Activated CD4-positive, alpha-beta T cell treated with anti-CD3 and anti-CD28 coated beads for 48 hours (primary cell): Measurements from ENCODE around the gene CCNJL.
A peak's percentile ranks its signal among the peaks of the same experiment; 100 is the strongest.
"Not testable (repeated sequence)": the region's sequence is repeated elsewhere in the genome, so short reads cannot be mapped to it uniquely, and the experiment has no call there.

ENCODE experiments used
- DNase-seq: peaks from one replicate; pipeline ENCODE4 v3.0.0-alpha.2; 2020

The CCNJL gene, protein sequence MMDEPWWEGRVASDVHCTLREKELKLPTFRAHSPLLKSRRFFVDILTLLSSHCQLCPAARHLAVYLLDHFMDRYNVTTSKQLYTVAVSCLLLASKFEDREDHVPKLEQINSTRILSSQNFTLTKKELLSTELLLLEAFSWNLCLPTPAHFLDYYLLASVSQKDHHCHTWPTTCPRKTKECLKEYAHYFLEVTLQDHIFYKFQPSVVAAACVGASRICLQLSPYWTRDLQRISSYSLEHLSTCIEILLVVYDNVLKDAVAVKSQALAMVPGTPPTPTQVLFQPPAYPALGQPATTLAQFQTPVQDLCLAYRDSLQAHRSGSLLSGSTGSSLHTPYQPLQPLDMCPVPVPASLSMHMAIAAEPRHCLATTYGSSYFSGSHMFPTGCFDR

DNA sequence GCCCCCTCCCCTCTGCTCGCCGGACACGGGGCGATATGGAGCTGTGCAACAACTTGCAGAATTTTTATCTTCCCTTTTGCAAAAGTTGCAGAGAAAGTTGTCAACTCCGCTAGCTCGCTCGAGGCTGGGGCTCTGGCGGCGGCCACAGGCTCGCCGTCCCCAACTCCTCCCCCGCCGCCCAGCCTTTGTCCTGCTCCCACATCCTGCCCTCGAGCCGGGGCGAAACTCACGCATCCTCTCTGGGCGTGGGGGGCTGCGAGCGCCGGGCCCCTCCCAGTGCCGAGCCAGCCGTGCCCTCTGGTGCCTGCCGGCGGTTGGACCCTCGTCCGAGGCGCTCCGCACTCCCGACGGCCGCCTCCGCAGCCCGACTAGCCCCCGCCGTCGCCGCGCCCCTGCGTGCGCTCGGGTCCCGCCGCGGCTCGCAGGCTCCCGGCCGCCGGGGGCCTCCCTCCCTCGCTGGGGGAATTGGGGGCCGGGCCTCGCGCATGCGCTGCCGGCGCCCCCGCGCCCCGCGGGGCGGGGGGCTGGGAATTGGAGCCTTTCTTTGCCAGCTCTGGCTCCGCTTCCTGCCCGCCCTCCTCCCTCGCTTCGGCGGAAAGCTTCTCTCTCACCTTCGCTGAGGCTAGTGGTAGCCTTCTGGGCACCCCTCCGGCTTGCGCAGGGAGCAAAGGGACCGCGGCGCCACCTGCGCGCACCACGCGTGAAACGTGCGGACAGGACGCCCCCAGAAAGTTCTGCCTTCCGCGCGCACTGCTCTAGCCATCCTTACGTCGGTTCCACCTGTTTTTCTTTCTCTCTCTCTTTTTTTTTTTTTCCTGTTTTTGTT, at the start of gene CCNJL:
Gene CCNJL (minus strand): TSS at position 431 of the 826 bp plus-strand sequence. CDS start 641 bp downstream, outside the sequence.
- DNase-seq, result peak; percentile 12

DNA sequence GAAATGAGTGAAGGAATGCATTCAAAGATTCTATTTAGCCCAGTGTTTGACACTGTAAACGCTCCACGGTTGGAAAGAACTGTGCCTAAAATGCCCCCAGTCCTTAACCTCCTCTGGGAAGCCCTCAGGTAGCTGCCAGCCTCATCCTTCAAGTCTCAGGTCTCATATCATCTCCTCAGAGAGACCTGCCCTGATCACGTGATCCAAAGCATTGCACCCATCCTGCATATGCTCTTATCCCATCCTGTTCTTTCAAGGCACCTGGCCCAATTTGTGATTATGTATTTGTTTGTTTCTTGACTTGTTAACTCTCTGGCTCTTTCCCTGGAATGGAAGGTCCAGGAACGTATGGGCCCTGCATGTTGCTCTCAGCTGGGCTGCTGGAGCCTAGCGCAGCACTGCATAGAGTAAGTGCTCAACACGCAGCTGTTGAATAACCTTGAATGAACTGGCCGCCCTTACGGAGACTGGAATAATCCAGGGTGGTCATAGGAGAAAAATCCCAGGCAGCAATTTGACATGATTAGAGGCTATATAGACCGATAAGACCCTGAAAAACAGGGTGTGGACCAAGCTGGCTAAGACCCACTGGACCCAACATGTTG, 49.4 kb upstream of the CCNJL start:
- no peak for DNase-seq

DNA sequence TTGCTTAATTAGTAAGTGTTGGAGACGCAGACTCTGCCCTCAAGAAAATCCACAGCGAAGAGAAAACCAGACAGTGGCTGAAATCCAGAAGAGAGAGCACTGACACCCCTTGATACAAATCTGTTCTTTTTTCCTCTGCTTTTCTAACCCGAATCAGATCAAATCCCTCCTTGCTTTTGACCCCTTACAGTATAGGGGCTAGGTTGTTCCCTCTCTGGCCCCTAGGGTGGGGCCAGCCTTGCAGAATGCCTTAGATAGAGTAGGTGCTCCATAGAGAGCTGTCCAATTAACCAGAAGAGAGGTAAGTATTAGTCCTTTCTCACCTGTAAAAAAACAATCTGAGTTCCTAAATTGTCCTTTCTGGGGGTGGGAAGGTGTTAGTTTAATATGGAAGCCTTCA, 47.9 kb upstream of the CCNJL start:
- no peak for DNase-seq

DNA sequence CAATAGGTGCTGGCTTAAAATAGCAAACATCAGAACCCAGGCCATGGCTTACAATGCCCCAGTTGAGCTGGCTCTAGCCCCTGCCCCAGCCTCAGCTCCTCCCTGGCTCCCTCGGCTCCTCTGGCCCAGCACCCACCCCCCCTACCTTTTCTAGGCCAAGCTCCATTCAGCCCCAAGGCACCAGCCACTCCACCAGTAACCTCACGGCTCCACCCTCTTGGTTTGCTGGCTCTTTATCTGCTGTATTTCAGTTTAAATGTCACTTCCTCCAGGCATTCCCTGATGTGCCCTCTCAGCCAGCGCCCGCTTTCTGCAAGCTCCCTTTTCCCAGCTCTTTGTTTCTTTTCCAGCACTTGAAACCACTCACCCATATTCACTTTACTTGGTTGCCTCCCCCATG, 47.5 kb upstream of the CCNJL start:
- DNase-seq, result no peak

DNA sequence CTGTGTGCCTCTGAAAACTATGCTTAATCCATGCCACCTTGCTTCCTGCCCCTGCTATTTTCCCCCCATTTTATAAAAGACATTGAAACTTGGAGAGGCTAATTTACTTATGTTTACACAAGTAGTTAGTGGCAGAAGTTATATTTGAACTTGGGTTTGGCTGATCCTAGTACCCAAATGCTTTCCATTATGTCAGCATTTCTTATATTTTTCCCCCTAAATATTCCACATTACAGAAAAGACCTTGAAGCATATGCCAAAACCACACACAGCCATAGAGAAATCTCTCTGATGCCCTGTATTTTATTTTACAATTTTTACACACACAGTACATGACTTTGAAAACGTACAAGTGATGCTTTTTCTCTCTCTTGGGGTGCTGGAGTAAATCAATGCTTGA, 46.9 kb upstream of the CCNJL start:
- no peak for DNase-seq

DNA sequence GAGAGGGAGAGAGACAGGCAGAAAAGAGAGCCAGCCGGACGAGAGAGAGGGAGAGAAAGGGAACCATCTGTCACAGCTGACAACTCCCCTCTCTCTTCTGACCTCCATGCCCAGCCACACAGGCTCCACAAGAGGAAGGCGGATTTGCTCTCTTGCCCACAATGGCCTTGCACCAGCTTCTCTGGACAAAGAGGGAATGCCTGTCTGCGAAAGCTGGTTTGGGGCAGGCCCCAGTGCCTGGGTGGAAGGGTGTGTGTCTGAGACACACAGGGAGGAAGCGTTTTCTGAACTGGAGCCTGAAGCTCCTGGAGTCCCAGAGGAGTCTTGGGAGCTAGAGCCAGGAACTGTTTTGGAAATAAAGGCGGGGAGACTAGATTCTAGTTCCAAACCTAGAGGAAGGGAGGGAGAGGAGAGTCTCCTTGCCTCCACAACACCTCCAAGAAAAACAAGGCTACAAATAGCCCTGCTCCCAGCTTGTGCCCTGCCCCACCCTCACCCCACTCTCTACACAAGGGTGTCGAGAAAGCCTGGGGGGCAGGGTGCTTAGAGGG, 45.6 kb upstream of the CCNJL start:
- no peak for DNase-seq

DNA sequence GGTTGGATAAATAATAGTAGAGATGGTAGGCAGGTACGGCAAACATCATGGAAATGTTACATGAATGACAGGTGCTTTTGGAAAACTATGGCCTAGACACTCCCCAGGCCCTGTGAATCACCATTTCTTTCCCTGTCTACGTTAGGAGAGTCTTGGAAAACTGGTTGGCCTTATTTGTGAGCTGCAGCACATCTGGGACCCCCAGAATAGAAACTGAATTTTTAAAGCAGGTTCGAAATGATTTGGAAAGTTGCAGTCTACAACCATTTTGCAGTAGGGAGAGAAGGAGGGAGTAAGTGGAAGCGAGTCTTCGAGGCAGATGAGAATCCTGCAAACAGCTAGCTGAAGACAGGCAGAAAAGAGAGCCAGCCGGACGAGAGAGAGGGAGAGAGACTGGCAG, 45.0 kb upstream of the CCNJL start:
- DNase-seq, result no peak

DNA sequence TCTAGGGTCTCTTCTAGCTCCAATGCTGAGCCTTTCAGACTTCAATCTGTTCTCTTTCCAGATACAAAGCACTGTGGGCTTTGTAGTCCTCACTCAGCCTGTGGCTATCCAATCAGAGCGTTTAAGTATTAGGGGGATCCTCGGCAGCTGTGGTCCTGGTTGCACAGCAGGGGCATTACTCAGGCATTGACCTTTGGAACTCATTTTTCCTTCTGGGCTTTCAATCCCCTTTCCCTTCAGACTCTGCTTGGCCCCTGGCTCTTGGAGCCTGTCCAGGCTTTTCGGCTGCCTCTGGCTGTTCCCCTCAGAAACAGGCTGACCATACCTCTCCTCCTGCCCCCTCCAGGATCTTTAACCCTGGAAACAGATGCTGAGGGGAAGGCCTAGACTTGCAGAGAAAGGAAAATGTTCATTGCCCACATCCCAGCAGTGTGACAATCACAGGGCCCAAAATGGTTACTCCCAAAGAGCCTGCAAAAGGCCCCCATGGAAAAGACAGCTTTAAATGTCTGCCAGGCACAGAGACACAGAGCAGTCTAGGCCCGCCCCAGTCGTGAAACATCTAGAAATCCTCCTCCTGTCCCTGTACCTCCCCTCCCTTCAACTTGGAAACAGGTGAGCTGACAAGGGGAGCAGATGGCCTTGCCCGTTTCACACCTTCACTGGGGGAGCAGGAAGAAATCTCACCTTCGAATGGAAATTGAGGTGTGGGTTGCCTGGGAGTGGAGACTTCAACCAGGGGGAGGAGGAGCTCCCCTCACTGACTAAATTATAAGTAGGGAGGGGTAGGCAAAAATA, 44.4 kb upstream of the CCNJL start:
- no peak for DNase-seq

DNA sequence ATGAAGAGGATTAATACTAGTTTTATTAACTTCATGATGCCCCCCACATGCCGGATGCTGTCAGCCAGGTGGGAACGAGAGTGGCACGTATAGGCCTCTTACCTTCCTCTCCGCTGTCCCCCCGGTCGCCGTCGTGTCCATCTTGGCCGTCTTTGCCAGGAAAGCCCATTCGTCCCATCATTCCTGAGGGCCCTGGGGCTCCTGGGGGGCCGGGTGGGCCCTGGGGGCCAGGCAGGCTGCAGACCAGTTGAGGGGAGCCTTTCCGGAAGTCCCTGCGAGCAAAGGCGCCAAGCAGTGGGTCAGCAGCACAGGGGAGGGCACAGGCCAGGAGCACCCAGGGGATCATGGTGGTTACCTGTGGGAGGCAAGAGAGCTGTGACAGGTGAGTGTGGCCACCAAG, 42.3 kb upstream of the CCNJL start:
- DNase-seq, result no peak

DNA sequence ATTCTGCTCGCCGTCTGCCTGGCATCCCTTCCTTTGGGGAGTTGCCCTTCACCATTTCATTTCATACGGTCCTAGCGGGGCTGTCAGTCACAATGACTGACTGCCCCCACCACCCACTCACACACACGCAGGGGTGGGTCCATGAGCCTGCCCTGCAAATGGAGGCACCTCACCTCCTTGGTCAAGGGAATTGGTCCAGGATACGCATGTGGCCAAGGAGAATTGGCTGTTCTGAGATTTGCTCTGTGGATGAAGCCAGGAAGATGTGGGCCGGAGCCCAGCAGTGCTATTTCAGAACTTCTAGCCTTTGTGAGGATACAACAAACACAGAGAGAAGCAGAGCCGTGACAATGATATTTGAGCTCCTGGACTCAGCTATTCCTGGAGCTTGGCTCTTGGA, 41.0 kb upstream of the CCNJL start:
- no peak for DNase-seq

DNA sequence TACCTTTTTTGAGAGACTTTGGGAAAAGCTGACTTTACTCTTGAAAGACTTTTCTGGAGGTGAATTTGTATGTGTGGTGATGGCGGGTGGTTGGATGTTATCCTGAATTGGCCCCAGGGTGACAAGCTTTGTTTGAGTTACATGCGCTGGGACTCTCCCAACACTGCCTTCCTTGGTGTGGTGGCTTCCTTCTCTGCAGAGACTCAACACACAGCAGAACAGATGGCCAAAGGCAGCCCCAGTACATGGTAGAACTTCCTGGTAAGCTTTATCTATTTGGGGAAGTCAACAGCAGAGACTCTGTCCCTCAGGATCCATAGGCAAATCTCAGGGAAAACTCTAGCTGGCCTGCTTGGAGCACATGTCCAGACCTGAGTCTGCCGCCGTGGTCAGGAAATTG, 39.9 kb upstream of the CCNJL start:
- no peak for DNase-seq

DNA sequence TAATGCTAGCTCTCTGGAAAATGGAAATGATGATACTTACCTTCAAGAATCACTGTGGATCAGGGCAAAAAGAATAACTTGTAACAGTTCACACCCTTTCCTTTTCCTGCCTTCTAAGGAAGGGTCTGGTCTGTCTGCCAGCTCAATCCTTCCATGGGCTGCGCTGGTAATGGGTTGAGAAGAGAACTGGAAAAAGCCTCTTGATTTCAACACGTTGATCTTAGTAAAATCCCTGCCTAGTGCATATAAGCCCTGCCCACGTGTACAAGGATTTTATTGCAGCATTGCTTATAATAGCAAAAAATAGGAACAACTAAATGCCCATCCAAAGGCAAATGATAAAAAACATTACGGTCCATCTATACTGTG, 37.6 kb upstream of the CCNJL start:
- DNase-seq, result no peak

DNA sequence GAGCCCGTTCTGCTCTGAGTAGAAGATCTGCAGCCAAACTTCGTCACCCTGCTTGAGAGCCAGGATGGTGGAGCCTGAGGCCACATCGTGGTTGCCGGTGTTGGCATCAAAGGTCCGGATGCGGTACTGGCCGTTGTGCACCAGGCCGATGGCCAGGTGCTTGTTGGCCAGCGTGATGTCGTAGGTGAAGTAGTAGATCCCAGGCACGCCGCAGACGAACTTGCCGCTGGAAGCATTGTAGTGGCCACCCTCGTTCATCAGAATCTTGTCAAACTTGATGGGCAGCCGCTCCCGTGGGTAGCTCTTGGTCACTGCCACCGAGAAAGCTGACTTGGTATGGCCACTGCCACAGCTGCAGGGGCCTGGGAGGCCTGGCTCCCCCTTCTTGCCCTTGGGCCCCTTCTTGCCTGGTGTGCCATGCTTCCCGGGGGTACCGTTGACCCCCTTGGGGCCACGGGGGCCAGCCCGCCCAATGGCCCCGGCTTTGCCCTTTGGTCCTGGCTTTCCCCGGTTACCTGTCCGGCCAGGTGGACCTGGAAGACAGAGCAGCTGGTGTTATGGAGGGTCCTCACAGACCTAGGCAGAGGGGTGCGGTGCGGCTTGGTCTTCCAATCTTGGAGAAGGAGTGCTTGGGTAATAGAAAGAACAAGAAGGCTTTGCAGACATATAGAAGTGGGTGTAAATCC, 37.0 kb upstream of the CCNJL start:
- no peak for DNase-seq

DNA sequence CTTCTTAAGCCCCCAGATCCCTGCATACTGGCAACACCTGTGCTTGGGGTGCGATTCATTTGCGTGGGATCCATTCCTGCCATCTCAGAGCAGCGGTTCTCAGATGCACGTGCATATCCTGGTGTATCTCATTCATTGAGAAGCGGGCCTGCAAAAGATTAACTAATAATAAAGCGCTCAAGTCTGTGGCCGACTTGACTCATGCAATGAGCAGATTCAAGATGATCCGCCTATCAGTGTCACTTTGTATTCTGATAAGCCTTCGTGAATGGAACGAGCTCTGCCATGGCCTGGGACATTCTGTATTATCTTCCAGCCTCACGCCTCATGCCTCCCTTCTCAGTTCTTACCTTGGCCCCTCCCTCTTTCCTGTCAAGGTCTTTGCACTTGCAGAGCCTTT, 35.7 kb upstream of the CCNJL start:
- DNase-seq, result no peak

DNA sequence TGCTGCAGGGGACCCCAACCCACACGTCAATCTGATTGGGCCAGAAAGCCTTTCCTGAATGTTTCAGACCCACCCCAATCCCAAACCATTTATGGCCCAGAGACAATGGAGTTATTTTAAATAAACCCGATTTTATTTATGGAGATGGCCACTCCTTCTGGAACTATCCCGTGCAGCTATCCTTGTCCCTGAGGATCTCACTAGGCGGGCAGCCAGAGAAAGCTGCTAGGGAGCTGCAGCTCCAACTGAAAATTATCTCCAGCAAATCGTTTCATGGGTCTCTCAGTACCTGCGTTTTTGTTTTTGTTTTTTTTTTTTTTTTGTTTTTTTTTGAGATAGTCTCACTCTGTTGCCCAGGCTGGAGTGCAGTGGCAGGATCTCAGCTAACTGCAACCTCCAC, 35.1 kb upstream of the CCNJL start:
- no peak for DNase-seq

DNA sequence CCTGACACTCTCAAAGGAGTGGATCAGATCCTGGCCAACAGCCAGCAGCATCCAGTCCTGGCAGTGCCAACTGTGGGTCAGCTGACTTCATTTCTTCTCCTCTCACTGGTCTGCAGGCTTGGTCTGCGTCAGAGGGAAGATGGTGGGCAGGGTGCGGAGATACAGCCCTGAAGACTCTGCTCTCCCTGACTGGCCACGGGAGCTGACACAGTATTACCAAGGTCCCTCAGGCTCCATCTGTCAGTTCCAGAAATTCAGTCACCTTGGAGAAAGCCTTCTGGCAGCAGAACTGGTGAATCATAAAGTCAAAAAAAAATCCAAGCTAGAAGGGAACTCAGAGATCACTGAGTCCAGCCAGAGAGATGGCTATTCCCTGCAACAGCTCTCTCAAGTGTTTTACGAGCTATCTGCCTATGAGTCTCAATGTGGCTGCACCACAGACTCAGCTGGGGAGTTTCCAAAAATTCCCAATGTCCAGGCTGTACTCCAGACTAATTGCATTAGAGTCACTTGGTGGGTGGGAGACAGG, 30.1 kb upstream of the CCNJL start:
- DNase-seq, result no peak

DNA sequence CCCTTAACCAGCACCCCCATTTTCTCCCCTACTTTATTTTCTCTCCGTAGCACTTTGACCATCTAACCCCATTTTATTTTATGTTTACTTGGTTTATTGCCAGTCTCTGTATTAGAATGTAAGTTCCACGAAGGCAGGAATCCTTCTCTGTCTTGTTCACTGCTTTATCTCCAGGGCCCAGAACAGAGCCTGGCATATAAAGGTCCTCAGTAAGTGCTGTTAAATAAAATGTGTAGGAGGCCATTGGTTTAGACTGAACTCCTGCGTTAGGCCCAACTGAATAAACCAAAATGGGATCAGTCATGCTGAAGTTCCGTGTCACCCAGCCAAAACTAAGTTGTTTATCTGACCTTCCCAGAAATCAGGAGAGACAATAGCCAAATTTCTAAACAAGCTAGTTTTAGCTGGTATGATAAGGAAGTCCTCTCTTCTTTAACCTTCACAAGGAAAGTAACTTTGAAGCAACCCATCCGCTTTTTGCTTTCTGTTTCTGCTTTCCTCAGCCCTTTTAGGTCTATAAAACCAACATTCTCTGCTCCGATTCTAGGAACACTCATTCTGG, 29.0 kb upstream of the CCNJL start:
- no peak for DNase-seq

DNA sequence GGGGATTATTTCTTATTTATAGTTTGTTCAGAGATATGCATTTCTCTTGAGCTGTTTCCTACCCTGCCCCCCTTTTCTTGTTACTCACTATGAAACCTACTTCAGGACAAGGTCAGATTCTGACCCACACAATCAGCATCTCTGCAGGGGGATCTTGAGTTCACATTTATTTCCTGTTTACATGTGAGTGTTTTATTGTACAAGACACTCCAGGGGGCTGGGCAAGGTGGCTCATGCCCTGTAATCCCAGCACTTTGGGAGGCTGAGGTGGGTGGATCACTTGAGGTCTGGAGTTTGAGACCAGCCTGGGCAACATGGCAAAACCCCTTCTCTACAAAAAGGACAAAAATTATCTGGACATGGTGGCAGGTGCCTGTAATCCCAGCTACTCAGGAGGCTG, 28.1 kb upstream of the CCNJL start:
- not testable (repeated sequence) for DNase-seq

DNA sequence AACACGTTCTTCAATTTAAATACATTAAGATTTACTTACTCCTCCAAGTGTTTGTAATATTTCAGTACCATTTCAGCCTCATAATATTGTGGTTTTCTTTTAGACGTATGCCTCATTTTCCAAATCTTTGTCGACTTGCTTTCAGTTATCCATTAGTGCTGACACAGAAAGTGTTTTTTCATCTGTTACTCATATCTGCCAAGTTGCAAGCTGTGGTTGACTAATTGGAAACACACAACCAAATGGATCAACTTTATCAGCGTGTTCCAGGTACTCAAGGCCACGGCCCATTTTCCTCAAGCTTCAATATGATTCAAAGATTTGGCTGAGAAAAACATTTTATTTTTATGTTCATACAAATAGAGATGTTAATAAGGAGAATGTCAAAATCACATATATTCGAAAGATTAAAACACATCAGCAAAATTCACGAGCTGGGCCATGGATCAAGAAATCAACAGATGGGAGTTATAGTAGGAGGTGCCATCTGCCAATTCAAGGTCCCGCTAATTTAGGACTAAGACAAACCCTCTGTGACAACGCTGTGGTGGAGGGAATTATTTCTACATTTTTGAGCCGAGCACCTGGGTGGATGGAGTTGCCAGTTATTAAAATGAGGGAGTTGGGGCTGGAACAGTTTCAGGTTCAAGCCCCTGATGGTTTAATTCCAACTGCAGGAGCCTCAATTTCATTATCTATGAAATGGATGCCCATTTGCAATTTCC, 27.2 kb upstream of the CCNJL start:
- DNase-seq, result no peak

DNA sequence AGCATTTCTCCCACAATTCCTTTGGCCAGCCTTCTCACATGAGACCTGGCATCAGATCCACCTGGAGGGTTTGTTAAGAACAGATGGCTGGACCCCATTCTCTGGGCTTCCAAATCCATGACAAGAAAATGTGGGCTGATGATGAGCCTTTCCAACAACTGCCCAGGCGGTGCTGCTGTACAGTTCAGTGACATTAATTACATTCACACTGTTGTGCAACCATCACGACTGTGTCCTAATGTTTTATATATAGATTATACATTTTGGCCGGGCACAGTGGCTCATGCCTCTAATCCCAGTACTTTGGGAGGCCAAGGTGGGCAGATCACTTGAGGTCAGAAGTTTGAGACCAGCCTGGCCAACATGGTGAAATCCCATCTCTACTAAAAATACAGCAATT, 22.4 kb upstream of the CCNJL start:
- not testable (repeated sequence) for DNase-seq

DNA sequence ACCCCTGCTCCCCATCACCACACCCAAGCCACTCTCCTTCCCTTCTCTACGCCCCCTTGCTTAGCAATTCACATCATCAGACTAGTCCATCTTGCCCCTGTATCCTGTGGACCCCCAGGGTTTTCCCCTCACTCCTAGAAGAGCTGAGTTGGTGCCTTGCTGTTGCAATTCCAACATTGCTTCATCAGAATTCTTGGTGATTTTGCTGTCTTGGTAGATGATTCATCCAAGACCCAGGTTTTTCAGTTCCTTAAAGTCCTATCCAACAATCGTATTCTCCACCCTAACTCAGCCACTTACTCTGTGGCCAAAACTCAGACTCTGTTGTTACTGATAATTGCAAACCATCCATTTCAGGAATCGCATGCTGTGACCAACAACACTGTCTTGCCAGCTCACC, 21.4 kb upstream of the CCNJL start:
- no peak for DNase-seq
